ENCODE results near the gene CSRP2. TPM values are rescaled to one million over a fixed set of nuclear protein-coding genes. Genes with fewer than 3 reads are reported as not detected.

Gene CSRP2
- total RNA-seq, 1 donor = 64.3 TPM

- no peak for DNase-seq (ENCODE audit: low read depth)
Observed at GRCh38 chr12:76881142-76881541, 2.3 kb upstream of the CSRP2 start.

GRCh38 chr12:76880519-76881023 lies 1.8 kb upstream of the CSRP2 start:
- no peak for TF ChIP-seq CTCF (IDR thresholded peaks at IDR 0.05; ENCODE audit: insufficient read depth, low read depth, low read length)
- no peak for DNase-seq (ENCODE audit: low read depth)
- H3K4me3 ChIP-seq (ENCODE audit: low read depth, low read length) = no peak overlapping the region

More at GRCh38 chr12:76881142-76881541, 2.3 kb upstream of the CSRP2 start:
- no peak overlapping the region for H3K4me3 ChIP-seq (ENCODE audit: low read depth, low read length)
- no peak for TF ChIP-seq CTCF (IDR thresholded peaks at IDR 0.05; ENCODE audit: insufficient read depth, low read depth, low read length)

DNA sequence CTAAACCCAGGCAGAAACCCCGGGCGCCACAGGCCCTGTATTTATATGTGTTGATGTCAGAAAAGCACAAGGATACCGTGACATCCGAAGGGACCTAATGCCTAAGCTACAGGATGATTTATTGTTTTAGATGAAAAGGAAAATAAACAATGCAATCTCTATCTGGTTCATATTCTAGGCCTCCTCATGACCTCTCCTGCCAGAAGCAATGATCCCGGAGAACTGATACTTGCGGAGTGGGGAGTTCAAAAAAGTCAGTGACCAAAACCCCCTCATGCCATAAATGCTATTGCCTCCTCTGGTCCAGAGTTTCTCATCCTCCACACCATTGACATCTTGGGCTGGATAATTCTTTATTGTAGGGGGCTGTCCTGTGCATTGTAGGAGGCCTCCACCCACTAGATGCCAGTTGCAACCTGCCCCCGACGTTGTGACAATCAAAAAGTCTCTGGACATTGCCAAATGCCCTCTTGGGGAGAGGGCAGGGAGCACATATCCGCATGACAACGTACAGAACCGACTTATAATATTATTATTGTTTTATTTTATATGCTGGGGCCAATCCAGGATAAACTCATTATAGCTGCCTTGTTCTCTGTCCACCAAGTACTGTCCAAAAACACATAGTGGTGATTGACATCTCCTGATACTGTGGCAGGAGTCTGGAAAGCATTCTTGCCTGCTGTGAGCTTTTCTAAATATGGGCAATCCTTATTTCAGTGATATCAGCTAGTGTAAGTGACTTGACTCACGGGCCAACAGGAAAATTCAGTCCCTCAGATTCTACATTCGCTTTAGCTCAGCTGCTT lies 1.1 kb upstream of the CSRP2 start:
- H3K4me3 ChIP-seq (ENCODE audit: low read depth, low read length) = peak overlapping the region; percentile 79
- no peak for DNase-seq (ENCODE audit: low read depth)
- TF ChIP-seq CTCF (IDR thresholded peaks at IDR 0.05; ENCODE audit: insufficient read depth, low read depth, low read length) = no peak

GRCh38 chr12:76878099-76878898 lies 520 bp downstream of the CSRP2 start:
- DNase-seq (ENCODE audit: low read depth) = no peak
- H3K4me3 ChIP-seq (ENCODE audit: low read depth, low read length) = peak overlapping the region; percentile 79

GRCh38 chr12:76876696-76877229 lies 2.1 kb downstream of the CSRP2 start:
- no peak for TF ChIP-seq CTCF (IDR thresholded peaks at IDR 0.05; ENCODE audit: insufficient read depth, low read depth, low read length)
- no peak overlapping the region for H3K4me3 ChIP-seq (ENCODE audit: low read depth, low read length)
- no peak for DNase-seq (ENCODE audit: low read depth)

More at GRCh38 chr12:76878099-76878898, 520 bp downstream of the CSRP2 start:
- peak; percentile 16 for TF ChIP-seq CTCF (IDR thresholded peaks at IDR 0.05; ENCODE audit: insufficient read depth, low read depth, low read length)

DNA sequence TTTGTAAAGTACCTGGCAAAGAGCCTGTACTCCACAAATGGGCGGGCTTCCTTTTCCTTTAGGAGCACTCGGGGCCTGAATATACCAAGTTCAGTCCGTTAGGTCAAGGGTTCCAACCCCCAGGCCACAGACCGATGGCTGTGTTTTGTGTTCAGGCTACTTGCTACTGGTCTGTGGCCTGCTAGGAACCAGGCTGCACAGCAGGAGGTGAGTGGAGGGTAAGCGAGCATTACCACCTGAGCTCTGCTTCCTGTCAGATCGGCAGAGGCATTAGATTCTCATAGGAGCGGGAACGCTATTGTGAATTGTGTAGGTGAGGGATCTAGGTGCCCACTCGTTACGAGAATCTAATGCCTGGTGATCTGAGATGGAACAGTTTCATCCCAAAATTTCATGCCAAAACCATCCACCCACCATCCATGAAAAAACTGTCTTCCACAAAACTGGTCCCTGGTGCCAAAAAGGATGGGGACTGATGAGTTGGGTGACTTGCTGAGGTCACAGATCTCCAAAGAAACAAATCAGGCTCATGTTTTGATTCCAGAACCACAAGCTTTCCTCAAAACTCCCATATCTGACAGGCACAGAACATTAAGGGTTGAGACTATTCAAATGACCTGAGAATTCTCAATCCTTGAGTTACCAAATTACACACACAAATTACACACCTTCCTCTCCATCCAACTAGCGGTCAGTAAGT lies 4.2 kb downstream of the CSRP2 start:
- no peak overlapping the region for H3K4me3 ChIP-seq (ENCODE audit: low read depth, low read length)
- DNase-seq (ENCODE audit: low read depth) = no peak
- no peak for TF ChIP-seq CTCF (IDR thresholded peaks at IDR 0.05; ENCODE audit: insufficient read depth, low read depth, low read length)
